ENCODE data around the gene STPG1.

Gene STPG1

GRCh38 chr1:24392982-24393650, 20.5 kb downstream of the STPG1 start:
- no peak for DNase-seq

- no peak for DNase-seq
These were observed 21.0 kb downstream of the STPG1 start for GRCh38 chr1:24392604-24392946.

DNA sequence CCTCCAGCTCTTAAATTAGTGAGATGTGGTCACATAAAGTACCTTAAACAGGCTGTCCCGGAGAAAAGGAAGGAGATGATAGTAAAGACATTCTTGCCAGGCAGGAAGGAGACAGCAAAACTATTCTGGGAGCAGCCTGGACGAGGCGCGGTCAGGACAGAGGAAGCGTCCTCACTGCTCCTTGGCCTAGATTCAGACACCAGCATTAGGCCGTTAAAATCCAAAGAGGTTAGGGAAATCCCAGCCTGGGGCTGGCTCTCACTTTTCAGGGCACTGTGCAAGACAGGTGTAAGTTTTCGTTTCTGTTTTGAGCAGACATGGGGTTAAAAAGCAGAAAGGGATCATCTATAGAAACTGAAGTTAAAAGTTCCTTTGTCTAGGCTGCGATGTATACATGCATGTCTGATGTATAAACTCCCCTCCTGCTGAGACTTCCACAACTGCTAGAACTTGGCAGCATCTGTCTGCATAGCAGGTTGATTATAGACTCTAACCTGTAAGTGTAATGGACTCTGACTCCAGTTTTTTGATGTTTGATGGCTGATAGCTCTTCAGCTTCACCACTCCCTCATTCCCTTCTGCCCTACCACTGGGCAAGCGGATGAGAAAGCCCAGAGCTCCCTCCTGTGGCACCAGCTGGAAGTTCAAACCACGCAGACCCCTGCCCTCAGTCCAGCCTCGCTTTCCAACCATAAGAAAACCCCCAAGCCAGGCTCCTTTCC, 21.5 kb downstream of the STPG1 start:
- no peak for DNase-seq

GRCh38 chr1:24390924-24391782, 22.4 kb downstream of the STPG1 start:
- no peak for DNase-seq

- DNase-seq: no peak
These were observed 24.3 kb downstream of the STPG1 start for GRCh38 chr1:24389231-24389678.

DNA sequence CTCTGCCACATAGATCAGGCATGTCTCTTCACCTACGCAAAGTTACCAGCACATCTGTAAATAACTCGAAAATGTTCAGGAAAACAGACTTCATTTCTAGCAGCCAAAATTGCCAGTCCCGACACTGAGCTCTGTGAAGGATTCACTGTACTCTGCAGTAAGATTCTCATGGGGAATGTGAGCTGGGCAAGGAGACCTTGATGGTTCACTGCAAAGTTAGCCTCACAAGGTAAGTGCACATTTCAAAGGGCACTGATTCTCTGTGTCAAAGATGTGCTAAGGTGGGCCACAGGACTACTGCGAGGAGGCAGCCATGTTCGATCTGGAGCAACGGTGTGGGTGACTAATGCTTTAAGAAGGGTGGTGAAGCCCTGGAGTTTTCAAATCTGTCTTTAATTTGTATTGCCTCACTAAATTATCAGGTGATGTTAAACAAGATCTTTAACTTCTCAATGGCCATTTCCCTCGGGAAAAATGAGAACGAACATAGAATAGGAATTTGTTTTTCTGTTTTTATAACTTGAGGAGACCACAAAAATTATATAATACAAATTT, 25.2 kb downstream of the STPG1 start:
- DNase-seq: no peak

- no peak for DNase-seq
These were observed 25.9 kb downstream of the STPG1 start for GRCh38 chr1:24387636-24388175.

- no peak for DNase-seq
These were observed 26.7 kb downstream of the STPG1 start for GRCh38 chr1:24386931-24387330.

GRCh38 chr1:24386241-24386640, 27.3 kb downstream of the STPG1 start:
- DNase-seq: no peak

GRCh38 chr1:24385160-24385940, 28.2 kb downstream of the STPG1 start:
- DNase-seq: no peak

GRCh38 chr1:24384251-24385090, 29.1 kb downstream of the STPG1 start:
- DNase-seq: no peak

DNA sequence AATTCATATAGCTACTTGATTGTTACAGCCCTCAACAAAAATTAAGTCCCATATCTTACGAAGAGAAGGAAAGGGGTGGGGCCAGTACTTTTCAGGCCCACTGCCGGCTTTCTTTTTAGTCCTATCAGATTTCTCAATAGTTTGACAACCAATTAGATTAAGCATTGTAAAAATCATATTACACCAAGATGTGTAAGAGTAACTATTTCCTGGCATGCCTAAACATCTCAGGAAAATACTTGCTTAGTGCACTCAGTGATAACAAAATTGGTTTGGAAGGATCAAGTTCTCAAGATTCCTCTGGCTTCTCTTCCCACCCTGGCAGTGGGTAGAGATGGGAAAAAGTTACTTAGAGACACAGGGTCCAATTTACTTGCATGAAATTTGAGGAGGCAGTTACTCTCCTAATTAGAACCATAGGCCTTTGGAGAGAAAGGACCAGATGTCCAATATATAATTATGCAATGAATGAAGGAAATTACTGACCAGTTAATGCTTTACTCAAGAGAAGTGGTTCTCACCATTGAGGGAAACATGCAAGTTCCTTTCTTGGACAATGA, 30.1 kb downstream of the STPG1 start:
- no peak for DNase-seq

- DNase-seq: no peak
These were observed 31.4 kb downstream of the STPG1 start for GRCh38 chr1:24382165-24382577.

DNA sequence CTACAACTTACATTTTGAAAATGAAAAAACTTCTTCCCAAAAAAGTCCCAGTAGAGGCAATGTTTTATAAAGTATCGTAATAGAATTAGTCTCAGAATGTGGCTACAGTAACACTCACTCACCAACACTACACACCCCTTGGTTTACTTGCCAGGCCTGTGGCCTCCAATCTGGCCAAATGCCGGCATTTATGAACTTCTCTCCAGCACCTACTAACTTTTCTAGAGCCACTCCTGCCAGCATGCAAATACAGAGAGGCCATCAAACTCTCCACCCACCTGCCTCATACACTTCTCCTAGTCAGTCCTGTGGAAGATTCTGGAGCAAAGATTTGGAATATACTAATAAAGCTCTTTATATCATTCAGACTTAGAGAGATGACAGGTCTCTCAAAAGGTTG, 32.3 kb downstream of the STPG1 start:
- DNase-seq: no peak

- DNase-seq: no peak
These were observed 33.1 kb downstream of the STPG1 start for GRCh38 chr1:24380508-24380907.

DNA sequence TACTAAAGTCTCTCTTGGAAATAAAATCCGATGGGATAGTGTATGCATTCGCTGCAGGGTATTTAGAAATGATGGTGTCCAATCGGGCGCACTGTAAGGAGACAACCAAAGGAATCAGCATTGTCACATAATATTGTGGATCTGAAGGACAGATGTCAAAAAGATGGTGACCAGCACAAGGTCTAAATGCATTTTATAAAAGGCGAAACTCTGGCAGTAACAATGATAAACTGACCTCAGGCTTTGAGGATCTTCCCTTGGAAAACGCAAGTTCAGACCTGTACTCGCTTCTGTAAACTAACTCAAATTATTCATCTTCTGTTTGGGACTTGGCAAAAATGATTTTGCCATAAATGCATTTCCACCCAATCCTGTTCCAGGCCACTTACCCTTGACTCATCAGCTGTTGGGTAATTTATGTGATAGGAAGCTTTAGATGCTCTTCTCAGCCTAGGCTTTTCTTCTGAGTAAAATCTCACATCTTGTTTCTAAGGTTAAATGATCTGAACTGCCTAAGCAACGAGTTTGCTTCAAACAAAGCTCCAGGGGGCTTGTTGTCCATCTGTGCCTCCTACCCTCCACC, 33.8 kb downstream of the STPG1 start:
- DNase-seq: no peak

- no peak for DNase-seq
These were observed 38.4 kb downstream of the STPG1 start for GRCh38 chr1:24374891-24375786.

DNA sequence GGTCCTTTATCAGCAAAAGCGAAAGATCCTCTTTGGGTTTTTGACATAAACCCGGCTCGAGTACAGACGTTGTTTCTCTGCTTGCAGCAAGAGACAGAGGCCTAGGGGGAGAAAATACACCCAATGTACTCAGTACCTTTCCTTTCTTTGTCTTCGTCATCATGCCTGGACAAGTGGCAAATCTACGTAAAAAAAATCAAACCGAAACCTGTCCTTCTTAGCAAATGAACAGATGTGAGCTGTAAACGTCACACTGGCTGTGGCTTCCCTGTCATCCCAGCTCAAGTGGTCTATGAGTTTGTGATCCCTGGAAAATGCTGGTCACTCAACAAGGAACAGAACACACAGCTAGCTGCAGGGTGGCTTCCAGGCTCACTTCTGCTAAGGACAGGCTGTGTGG, 39.9 kb downstream of the STPG1 start:
- DNase-seq: no peak

- no peak for DNase-seq
These were observed 40.5 kb downstream of the STPG1 start for GRCh38 chr1:24373044-24373443.

GRCh38 chr1:24369801-24370200, 43.8 kb downstream of the STPG1 start:
- no peak for DNase-seq
